ENCODE measurements around the gene CD36.

Gene CD36

DNA sequence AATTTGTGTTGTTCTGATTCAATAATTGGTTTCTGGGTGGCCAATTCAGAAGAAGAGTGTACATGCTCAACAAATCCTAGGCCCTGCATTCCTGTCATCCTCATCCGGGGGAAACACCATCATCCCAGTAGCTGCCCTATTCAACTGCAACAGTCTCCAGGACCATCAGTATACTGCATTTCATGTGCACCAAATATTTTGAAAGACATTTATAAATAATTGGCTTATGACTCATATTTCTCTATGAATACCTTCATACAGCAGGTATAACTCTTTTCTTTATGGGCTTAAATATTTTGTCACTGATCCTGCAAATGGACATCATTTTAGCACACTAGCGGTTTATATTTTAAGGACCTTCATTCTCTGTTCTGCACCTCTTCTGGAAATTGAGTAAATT lies 38.0 kb downstream of the CD36 start:
- Histone ChIP-seq H2AFZ (ENCODE audit: low read length) (no peak overlapping the region), H3K4me2 (ENCODE audit: low read depth, low read length) (no peak overlapping the region), H3K9ac (ENCODE audit: low read length) (no peak overlapping the region), H3K4me3 (ENCODE audit: low read length) (no peak overlapping the region), H3K9me2 (replicated peaks; ENCODE audit: insufficient read depth, low read length) (no peaks in the 10 kb centered on the region), H4K20me1 (ENCODE audit: insufficient read depth, low read length) (no peaks in the 10 kb centered on the region), H3F3A (ENCODE audit: insufficient read depth, low read length) (no peaks in the 10 kb centered on the region), H3K9me3 (replicated peaks; ENCODE audit: insufficient read depth, low read length) (no peaks in the 10 kb centered on the region), H3K27ac (ENCODE audit: low read length) (no peak overlapping the region), H3K27me3 (replicated peaks; ENCODE audit: insufficient read depth, low read length) (no peaks in the 10 kb centered on the region), H3K79me2 (ENCODE audit: low read length) (no peaks in the 10 kb centered on the region), H3K4me1 (ENCODE audit: low read length) (no peaks in the 10 kb centered on the region), H3K36me3 (replicated peaks; ENCODE audit: insufficient read depth, low read length) (no peaks in the 10 kb centered on the region)
- no peak for DNase-seq
- TF ChIP-seq EZH2phosphoT487 (IDR thresholded peaks at IDR 0.05; ENCODE audit: low read length): no peak

DNA sequence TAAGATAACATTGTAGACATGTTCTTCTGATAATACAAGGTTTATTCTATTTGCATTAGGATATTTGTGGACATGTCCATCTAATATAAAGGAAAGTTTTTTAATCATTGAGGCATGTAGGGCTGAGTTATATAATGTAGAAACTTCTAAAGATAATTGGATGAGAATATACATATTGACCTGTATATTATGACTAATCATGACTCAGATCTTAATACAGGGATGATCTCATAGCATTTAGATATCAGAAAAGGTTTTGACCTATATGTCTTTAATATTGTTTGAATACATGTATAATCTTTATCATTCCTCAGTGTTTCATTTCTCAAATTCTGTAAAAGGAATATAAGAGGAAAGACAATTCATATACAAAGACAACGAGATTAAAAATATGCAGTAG lies 39.2 kb downstream of the CD36 start:
- H2AFZ ChIP-seq (ENCODE audit: low read length): no peak overlapping the region
- DNase-seq: no peak
- H3K4me1 ChIP-seq (ENCODE audit: low read length): no peaks in the 10 kb centered on the region
- H3K4me3 ChIP-seq (ENCODE audit: low read length): no peak overlapping the region
- H3K27ac ChIP-seq (ENCODE audit: low read length): no peak overlapping the region
- no peaks in the 10 kb centered on the region for H3K79me2 ChIP-seq (ENCODE audit: low read length)
- H3K4me2 ChIP-seq (ENCODE audit: low read depth, low read length): no peak overlapping the region
- H3K36me3 ChIP-seq (replicated peaks; ENCODE audit: insufficient read depth, low read length): no peaks in the 10 kb centered on the region
- no peaks in the 10 kb centered on the region for H3K27me3 ChIP-seq (replicated peaks; ENCODE audit: insufficient read depth, low read length)
- no peaks in the 10 kb centered on the region for H4K20me1 ChIP-seq (ENCODE audit: insufficient read depth, low read length)
- no peaks in the 10 kb centered on the region for H3F3A ChIP-seq (ENCODE audit: insufficient read depth, low read length)
- H3K9me3 ChIP-seq (replicated peaks; ENCODE audit: insufficient read depth, low read length): no peaks in the 10 kb centered on the region
- no peaks in the 10 kb centered on the region for H3K9me2 ChIP-seq (replicated peaks; ENCODE audit: insufficient read depth, low read length)
- TF ChIP-seq EZH2 (optimal IDR thresholded peaks at IDR 0.05; ENCODE audit: low read depth, low read length) (no peak), EZH2phosphoT487 (IDR thresholded peaks at IDR 0.05; ENCODE audit: low read length) (no peak)
- TF ChIP-seq, protein P1, sequence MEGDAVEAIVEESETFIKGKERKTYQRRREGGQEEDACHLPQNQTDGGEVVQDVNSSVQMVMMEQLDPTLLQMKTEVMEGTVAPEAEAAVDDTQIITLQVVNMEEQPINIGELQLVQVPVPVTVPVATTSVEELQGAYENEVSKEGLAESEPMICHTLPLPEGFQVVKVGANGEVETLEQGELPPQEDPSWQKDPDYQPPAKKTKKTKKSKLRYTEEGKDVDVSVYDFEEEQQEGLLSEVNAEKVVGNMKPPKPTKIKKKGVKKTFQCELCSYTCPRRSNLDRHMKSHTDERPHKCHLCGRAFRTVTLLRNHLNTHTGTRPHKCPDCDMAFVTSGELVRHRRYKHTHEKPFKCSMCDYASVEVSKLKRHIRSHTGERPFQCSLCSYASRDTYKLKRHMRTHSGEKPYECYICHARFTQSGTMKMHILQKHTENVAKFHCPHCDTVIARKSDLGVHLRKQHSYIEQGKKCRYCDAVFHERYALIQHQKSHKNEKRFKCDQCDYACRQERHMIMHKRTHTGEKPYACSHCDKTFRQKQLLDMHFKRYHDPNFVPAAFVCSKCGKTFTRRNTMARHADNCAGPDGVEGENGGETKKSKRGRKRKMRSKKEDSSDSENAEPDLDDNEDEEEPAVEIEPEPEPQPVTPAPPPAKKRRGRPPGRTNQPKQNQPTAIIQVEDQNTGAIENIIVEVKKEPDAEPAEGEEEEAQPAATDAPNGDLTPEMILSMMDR (IDR thresholded peaks at IDR 0.05; ENCODE audit: low read length): no peak
- no peak overlapping the region for H3K9ac ChIP-seq (ENCODE audit: low read length)

DNA sequence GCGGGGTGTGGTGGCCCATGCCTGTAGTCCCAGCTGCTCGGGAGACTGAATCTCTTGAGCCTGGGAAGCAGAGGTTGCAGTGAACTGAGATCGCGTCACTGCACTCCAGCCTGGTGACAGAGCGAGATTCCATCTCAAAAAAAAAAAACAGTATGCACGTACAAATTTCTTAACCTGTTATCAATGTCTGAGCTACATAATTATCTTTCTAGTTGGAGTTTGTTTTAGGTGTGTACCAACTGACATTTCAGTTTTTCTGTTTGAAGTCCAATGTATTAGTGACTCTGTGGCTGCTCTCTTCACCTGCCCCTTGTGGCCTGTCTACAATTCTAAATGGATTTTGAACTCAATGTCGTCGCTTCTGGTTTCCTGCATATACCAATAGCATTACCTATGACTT lies 40.3 kb downstream of the CD36 start:
- H3F3A ChIP-seq (ENCODE audit: insufficient read depth, low read length): no peaks in the 10 kb centered on the region
- H4K20me1 ChIP-seq (ENCODE audit: insufficient read depth, low read length): no peaks in the 10 kb centered on the region
- no peak overlapping the region for H3K27ac ChIP-seq (ENCODE audit: low read length)

More for the DNA sequence above, 40.3 kb downstream of the CD36 start:
- no peaks in the 10 kb centered on the region for H3K4me1 ChIP-seq (ENCODE audit: low read length)
- H2AFZ ChIP-seq (ENCODE audit: low read length): no peak overlapping the region
- no peaks in the 10 kb centered on the region for H3K9me2 ChIP-seq (replicated peaks; ENCODE audit: insufficient read depth, low read length)
- no peak overlapping the region for H3K4me3 ChIP-seq (ENCODE audit: low read length)
- H3K79me2 ChIP-seq (ENCODE audit: low read length): no peaks in the 10 kb centered on the region
- H3K4me2 ChIP-seq (ENCODE audit: low read depth, low read length): no peak overlapping the region
- no peaks in the 10 kb centered on the region for H3K27me3 ChIP-seq (replicated peaks; ENCODE audit: insufficient read depth, low read length)
- TF ChIP-seq, protein P1 (IDR thresholded peaks at IDR 0.05; ENCODE audit: low read length): no peak
- TF ChIP-seq EZH2 (optimal IDR thresholded peaks at IDR 0.05; ENCODE audit: low read depth, low read length) (no peak), EZH2phosphoT487 (IDR thresholded peaks at IDR 0.05; ENCODE audit: low read length) (no peak)
- DNase-seq: no peak
- H3K36me3 ChIP-seq (replicated peaks; ENCODE audit: insufficient read depth, low read length): no peaks in the 10 kb centered on the region
- no peaks in the 10 kb centered on the region for H3K9me3 ChIP-seq (replicated peaks; ENCODE audit: insufficient read depth, low read length)
- no peak overlapping the region for H3K9ac ChIP-seq (ENCODE audit: low read length)

Data from MM.1S (cell line).